WTC11 (cell line): ENCODE data around the gene SLC44A1. TPM values are rescaled to one million over a fixed set of nuclear protein-coding genes. Genes with fewer than 3 reads are reported as not detected.

Source experiments
- ATAC-seq: fragments of 200-7000 bp; cut with Tn5 transposase; 2 replicates; pipeline ENCODE4 v1.10.0; 2021; ENCODE audit warnings: mild to moderate bottlenecking, moderate library complexity
- CTCF ChIA-PET: fragments of 300-600 bp; sonication (Branson Sonifier 250); formaldehyde crosslinking; loops from one replicate; lab custom pipeline; 2021; ENCODE audit warnings: antibody characterized with exemption; lab: Charles Lee
- POLR2A ChIA-PET: fragments of 350-600 bp; sonication (Branson Sonifier 250); formaldehyde crosslinking; loops from one replicate; lab custom pipeline; 2021; ENCODE audit warnings: antibody characterized with exemption; lab: Charles Lee
- DNase-seq: peaks from one replicate; pipeline ENCODE4 v3.0.0; 2021; ENCODE audit warnings: low spot score
- H3K27ac Mint-ChIP-seq: 2 replicates; pipeline ENCODE4 v1.8.0; 2021; ENCODE audit warnings: mixed read lengths
- H3K27me3 Mint-ChIP-seq: 2 replicates; pipeline ENCODE4 v1.8.0; 2021; ENCODE audit warnings: low read depth, mild to moderate bottlenecking, moderate library complexity, mixed read lengths
- H3K36me3 Mint-ChIP-seq: 2 replicates; pipeline ENCODE4 v1.8.0; 2021; ENCODE audit warnings: mixed read lengths
- H3K4me1 Mint-ChIP-seq: 2 replicates; pipeline ENCODE4 v1.8.0; 2022; ENCODE audit warnings: mixed read lengths
- H3K4me3 Mint-ChIP-seq: 2 replicates; pipeline ENCODE4 v1.8.0; 2021; ENCODE audit warnings: mild to moderate bottlenecking, moderate library complexity, mixed read lengths
- H3K9me3 Mint-ChIP-seq: 2 replicates; pipeline ENCODE4 v1.8.0; 2021; ENCODE audit warnings: mixed read lengths
- AFF4 ChIP-seq: sonication (generic); formaldehyde crosslinking; IDR thresholded peaks from 2 replicates; pipeline ENCODE4 v1.8.1; 2023; ENCODE audit warnings: mild to moderate bottlenecking, missing genetic modification reagents, borderline replicate concordance
- AR ChIP-seq: fragments of 250-450 bp; sonication (Bioruptor Pico); IDR thresholded peaks from 2 replicates; pipeline ENCODE4 v1.9.0; 2021; ENCODE audit warnings: mild to moderate bottlenecking
- CREM ChIP-seq: sonication (generic); formaldehyde crosslinking; IDR thresholded peaks from 2 replicates; pipeline ENCODE4 v1.8.1; 2022; ENCODE audit warnings: mild to moderate bottlenecking, missing genetic modification reagents, moderate library complexity
- CTCF ChIP-seq: fragments of 200-600 bp; IDR thresholded peaks from 2 replicates; pipeline ENCODE4 v1.8.0; 2022; ENCODE audit warnings: antibody characterized with exemption
- EMX1 ChIP-seq: fragments of 250-450 bp; sonication (Bioruptor Pico); IDR thresholded peaks from 2 replicates; pipeline ENCODE4 v1.8.0; 2021; ENCODE audit warnings: mild to moderate bottlenecking
- FOXJ3 ChIP-seq: sonication (generic); formaldehyde crosslinking; IDR thresholded peaks from 2 replicates; pipeline ENCODE4 v1.9.0; 2021; ENCODE audit warnings: missing genetic modification reagents, mild to moderate bottlenecking, borderline replicate concordance
- FOXK1 ChIP-seq: sonication (generic); formaldehyde crosslinking; IDR thresholded peaks from 2 replicates; pipeline ENCODE4 v1.8.0; 2022; ENCODE audit warnings: mild to moderate bottlenecking, moderate library complexity, missing genetic modification reagents
- GTF2I ChIP-seq: fragments of 250-450 bp; sonication (Bioruptor Pico); conservative IDR thresholded peaks from 2 replicates; pipeline ENCODE4 v1.4.0; 2021; ENCODE audit warnings: mild to moderate bottlenecking
- JAZF1 ChIP-seq: fragments of 250-450 bp; sonication (Bioruptor Pico); IDR thresholded peaks from 2 replicates; pipeline ENCODE4 v1.9.0; 2021; ENCODE audit warnings: moderate library complexity, mild to moderate bottlenecking, inconsistent platforms
- RELA ChIP-seq: sonication (generic); formaldehyde crosslinking; IDR thresholded peaks from 2 replicates; pipeline ENCODE4 v1.8.1; 2022; ENCODE audit warnings: missing genetic modification reagents, mild to moderate bottlenecking, borderline replicate concordance
- USF2 ChIP-seq: sonication (generic); formaldehyde crosslinking; IDR thresholded peaks from 2 replicates; pipeline ENCODE4 v1.8.1; 2023; ENCODE audit warnings: mild to moderate bottlenecking, missing genetic modification reagents, moderate library complexity
- ZNF138 ChIP-seq: sonication (generic); formaldehyde crosslinking; conservative IDR thresholded peaks from 2 replicates; pipeline ENCODE4 v1.8.1; 2022; ENCODE audit warnings: mild to moderate bottlenecking, moderate library complexity, missing genetic modification reagents
- ZNF263 ChIP-seq: sonication (generic); formaldehyde crosslinking; IDR thresholded peaks from 2 replicates; pipeline ENCODE4 v1.8.1; 2022; ENCODE audit warnings: low read depth, mild to moderate bottlenecking, moderate library complexity, missing genetic modification reagents
- ZNF512 ChIP-seq: sonication (generic); formaldehyde crosslinking; IDR thresholded peaks from 2 replicates; pipeline ENCODE4 v1.8.1; 2022; ENCODE audit warnings: missing genetic modification reagents, borderline replicate concordance
- total RNA-seq: library from RNA; stranded (reverse); gene quantifications from 3 replicates; pipeline ENCODE4 v1.2.3, GENCODE V29; 2021
- TF ChIP-seq, protein P1 (sequence below): sonication (generic); formaldehyde crosslinking; IDR thresholded peaks from 2 replicates; pipeline ENCODE4 v1.8.1; 2023; ENCODE audit warnings: mild to moderate bottlenecking, moderate library complexity, missing genetic modification reagents
- TF ChIP-seq, protein P2 (sequence below): sonication (generic); formaldehyde crosslinking; IDR thresholded peaks from 2 replicates; pipeline ENCODE4 v1.8.0; 2023; ENCODE audit warnings: missing genetic modification reagents, mild to moderate bottlenecking, borderline replicate concordance
- TF ChIP-seq, protein P3 (sequence below): sonication (generic); formaldehyde crosslinking; IDR thresholded peaks from 2 replicates; pipeline ENCODE4 v1.8.0; 2022; ENCODE audit warnings: mild to moderate bottlenecking, missing genetic modification reagents

Gene SLC44A1
- total RNA-seq, 1 experiment from 2014 or later: 48.9 TPM

DNA sequence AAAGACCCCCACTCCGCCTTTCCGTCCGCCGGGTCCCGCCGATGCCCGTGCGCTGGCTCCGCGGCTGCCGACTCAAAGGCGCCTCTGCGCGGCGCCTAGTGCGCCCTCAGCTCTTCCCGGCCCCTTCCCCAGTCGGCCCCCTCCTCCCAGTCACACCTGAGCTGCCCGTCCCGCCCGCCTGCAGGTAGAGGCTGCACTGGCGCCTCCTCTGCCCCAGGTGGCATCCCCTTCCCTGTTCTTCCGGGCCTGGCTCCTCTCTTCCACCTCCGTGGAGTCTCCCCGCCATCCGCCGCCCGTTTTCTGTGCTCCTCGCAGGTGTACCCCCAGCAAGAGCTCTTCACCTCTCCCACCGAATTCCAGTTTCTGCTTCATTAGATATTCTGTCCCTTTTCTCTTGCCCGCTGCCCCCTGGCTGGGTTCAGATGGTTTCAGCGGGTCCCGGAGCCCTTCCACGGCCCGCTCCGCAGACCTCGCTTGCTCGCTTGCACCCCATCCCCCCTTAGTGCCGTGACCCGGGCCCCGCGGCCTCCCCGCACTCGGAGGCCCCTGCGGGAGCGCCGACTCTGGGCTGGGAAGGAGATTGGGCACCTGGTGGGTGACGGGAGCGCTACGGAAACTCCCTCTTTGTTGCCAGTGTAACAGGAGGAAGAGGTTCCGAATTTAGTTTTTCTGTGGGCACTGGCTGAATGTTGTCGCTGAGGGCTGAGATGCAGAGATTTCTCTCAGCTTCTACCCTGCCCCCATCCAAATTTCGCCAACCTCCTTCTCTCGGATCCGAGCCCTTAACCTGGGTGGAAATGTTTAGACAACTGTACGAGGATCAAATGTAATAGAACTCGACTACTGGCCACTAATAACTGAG, 809 bp downstream of the SLC44A1 start:
- peak overlapping the region; percentile 85 for H3K4me3 Mint-ChIP-seq
- H3K4me1 Mint-ChIP-seq: peaks cover 73% of the 10 kb centered on the region
- POLR2A ChIA-PET: interaction anchor here (0.6 to 3.7 kb wide), 24 partner anchors 9 to 382 kb away, joined by 3 to 25 read pairs (median 4); partner anchors contain the start of genes ABCA1 and FSD1L
- no peaks in the 10 kb centered on the region for H3K9me3 Mint-ChIP-seq
- peak; percentile 77 for ATAC-seq
- CTCF ChIA-PET: interaction anchor here (0.6 to 2.6 kb wide), 27 partner anchors 9 to 437 kb away, joined by 3 to 23 read pairs (median 3); no protein-coding TSS in a partner anchor
- no peaks in the 10 kb centered on the region for H3K27me3 Mint-ChIP-seq
- no peaks in the 10 kb centered on the region for H3K36me3 Mint-ChIP-seq
- DNase-seq: peak; percentile 90
- H3K27ac Mint-ChIP-seq: peak overlapping the region; percentile 95
- TF ChIP-seq ZNF263 (CRISPR knock-in tag) (no peak), FOXJ3 (CRISPR knock-in tag) (no peak), ZNF512 (CRISPR knock-in tag) (no peak), CTCF (peak; percentile 13; the same call in 1 of the 2 replicates), EMX1 (no peak), FOXK1 (no peak), AFF4 (0 out of 2 replicates have a peak, but pooled peaks have one; percentile 65), RELA (CRISPR knock-in tag) (peak; percentile 37; the same call in 1 of the 2 replicates), ZNF138 (no peak), JAZF1 (CRISPR knock-in tag) (no peak), GTF2I (CRISPR knock-in tag) (no peak), USF2 (CRISPR knock-in tag) (no peak), AR (CRISPR knock-in tag) (no peak), CREM (CRISPR knock-in tag) (0 out of 2 replicates have a peak, but pooled peaks have one; percentile 39)
- TF ChIP-seq, protein P1, sequence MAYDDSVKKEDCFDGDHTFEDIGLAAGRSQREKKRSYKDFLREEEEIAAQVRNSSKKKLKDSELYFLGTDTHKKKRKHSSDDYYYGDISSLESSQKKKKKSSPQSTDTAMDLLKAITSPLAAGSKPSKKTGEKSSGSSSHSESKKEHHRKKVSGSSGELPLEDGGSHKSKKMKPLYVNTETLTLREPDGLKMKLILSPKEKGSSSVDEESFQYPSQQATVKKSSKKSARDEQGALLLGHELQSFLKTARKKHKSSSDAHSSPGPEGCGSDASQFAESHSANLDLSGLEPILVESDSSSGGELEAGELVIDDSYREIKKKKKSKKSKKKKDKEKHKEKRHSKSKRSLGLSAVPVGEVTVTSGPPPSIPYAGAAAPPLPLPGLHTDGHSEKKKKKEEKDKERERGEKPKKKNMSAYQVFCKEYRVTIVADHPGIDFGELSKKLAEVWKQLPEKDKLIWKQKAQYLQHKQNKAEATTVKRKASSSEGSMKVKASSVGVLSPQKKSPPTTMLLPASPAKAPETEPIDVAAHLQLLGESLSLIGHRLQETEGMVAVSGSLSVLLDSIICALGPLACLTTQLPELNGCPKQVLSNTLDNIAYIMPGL (CRISPR knock-in tag): 0 out of 2 replicates have a peak, but pooled peaks have one; percentile 38
- TF ChIP-seq, protein P2, sequence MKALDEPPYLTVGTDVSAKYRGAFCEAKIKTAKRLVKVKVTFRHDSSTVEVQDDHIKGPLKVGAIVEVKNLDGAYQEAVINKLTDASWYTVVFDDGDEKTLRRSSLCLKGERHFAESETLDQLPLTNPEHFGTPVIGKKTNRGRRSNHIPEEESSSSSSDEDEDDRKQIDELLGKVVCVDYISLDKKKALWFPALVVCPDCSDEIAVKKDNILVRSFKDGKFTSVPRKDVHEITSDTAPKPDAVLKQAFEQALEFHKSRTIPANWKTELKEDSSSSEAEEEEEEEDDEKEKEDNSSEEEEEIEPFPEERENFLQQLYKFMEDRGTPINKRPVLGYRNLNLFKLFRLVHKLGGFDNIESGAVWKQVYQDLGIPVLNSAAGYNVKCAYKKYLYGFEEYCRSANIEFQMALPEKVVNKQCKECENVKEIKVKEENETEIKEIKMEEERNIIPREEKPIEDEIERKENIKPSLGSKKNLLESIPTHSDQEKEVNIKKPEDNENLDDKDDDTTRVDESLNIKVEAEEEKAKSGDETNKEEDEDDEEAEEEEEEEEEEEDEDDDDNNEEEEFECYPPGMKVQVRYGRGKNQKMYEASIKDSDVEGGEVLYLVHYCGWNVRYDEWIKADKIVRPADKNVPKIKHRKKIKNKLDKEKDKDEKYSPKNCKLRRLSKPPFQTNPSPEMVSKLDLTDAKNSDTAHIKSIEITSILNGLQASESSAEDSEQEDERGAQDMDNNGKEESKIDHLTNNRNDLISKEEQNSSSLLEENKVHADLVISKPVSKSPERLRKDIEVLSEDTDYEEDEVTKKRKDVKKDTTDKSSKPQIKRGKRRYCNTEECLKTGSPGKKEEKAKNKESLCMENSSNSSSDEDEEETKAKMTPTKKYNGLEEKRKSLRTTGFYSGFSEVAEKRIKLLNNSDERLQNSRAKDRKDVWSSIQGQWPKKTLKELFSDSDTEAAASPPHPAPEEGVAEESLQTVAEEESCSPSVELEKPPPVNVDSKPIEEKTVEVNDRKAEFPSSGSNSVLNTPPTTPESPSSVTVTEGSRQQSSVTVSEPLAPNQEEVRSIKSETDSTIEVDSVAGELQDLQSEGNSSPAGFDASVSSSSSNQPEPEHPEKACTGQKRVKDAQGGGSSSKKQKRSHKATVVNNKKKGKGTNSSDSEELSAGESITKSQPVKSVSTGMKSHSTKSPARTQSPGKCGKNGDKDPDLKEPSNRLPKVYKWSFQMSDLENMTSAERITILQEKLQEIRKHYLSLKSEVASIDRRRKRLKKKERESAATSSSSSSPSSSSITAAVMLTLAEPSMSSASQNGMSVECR: no peak
- TF ChIP-seq, protein P3, sequence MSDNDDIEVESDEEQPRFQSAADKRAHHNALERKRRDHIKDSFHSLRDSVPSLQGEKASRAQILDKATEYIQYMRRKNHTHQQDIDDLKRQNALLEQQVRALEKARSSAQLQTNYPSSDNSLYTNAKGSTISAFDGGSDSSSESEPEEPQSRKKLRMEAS (CRISPR knock-in tag): no peak
